Measurements from ENCODE around the gene TGFBR3L.

- TF ChIP-seq EZH2 (IDR thresholded peaks at IDR 0.05; ENCODE audit: insufficient read depth, low read length) (no peak), CTCF (IDR thresholded peaks at IDR 0.05; ENCODE audit: insufficient read depth, low read depth, low read length) (no peak)
These were observed 26.3 kb upstream of the TGFBR3L start, which contains the start of gene LRRC8E for GRCh38 chr19:7888145-7888825.

All from astrocyte (in vitro differentiated cells and primary cell).